Breast epithelium (tissue), 3 donors: ENCODE data around the gene RNU1-4. TPM values are rescaled to one million over a fixed set of nuclear protein-coding genes. Genes with fewer than 3 reads are reported as not detected.

ENCODE experiments used
- total RNA-seq, 3 donors: library from RNA; depleted of rRNA; stranded (reverse); fragments of >200 nt; gene quantifications; one replicate each; pipeline ENCODE4 v1.1.0, GENCODE V29; 2016

Gene RNU1-4
- total RNA-seq, 3 donors from 2014 or later = under 0.01 TPM

Other genes with a start within 250 kb of the RNU1-4 start
- under 1 TPM; under 0.01 TPM for gene RNU1-1, start 226.2 kb upstream of the RNU1-4 start, total RNA-seq
- 10 to 100 TPM; 36.7 to 53.9 (median 42.7) TPM for gene NBPF1, start 127.0 kb upstream of the RNU1-4 start, total RNA-seq
- under 1 TPM; under 0.01 TPM for gene RNU1-3, start 73.6 kb upstream of the RNU1-4 start, total RNA-seq
- under 1 TPM; under 0.01 TPM for gene RNU1-2, start 155.5 kb downstream of the RNU1-4 start, total RNA-seq
- 10 to 100 TPM; 15.5 to 43.9 (median 24.7) TPM for gene CROCC, start 181.4 kb downstream of the RNU1-4 start, total RNA-seq
- gene MFAP2, start 240.1 kb downstream of the RNU1-4 start, total RNA-seq = 10 to 100 TPM in 2 of 3 donors, 1 to 10 TPM in 1; 4.5 to 40.2 (median 10.8) TPM